ENCODE data around the gene EIF2AK3. TPM values are rescaled to one million over a fixed set of nuclear protein-coding genes. Genes with fewer than 3 reads are reported as not detected.

EIF2AK3 gene
- total and polyA plus RNA-seq, 8 donors, result 4.8 to 92.3 (median 40.5) TPM

- Histone ChIP-seq H3K27me3 (no peaks in the 10 kb centered on the region), H3K36me3 (no peaks in the 10 kb centered on the region), H3K4me1 (peaks cover 6 to 27% (median 12%) of the 10 kb centered on the region in 4 donors), H3K27ac (no peak overlapping the region), H3K9me3 (no peaks in the 10 kb centered on the region), H3K4me3 (no peak overlapping the region)
- TF ChIP-seq EP300 (IDR thresholded peaks at IDR 0.05), result no peak
- no peak for TF ChIP-seq POLR2A (IDR thresholded peaks at IDR 0.05)
- intact Hi-C loops (cut with DNase I; ENCODE audit: low total_unique reads), result no loop called here
- no peak for DNase-seq
- WGBS, 5 donors, result 92 to 100% (median 100%) methylated on average over 1 of the region's 1 CpG
Observed at GRCh38 chr2:88660622-88661021, 33.4 kb upstream of the EIF2AK3 start.

- TF ChIP-seq POLR2AphosphoS5 (IDR thresholded peaks at IDR 0.05), result peak in 1 of 3 donors; percentile 25
- TF ChIP-seq EP300 (IDR thresholded peaks at IDR 0.05), result no peak
- H3K4me3 ChIP-seq, result peak overlapping the region in 1 of 4 donors; percentile 2
- 24 to 49% (median 34%) methylated on average over 4 of the region's 4 CpGs for WGBS, 5 donors
- no peaks in the 10 kb centered on the region for H3K9me3 ChIP-seq
- no peaks in the 10 kb centered on the region for H3K36me3 ChIP-seq
- H3K4me1 ChIP-seq, result peaks cover 6 to 27% (median 12%) of the 10 kb centered on the region in 4 donors
- intact Hi-C loops (cut with DNase I; ENCODE audit: low total_unique reads), result no loop called here
- H3K27ac ChIP-seq, result peak overlapping the region in 4 of 5 donors; percentile 56 to 79 (median 66)
- DNase-seq, result peak in 1 of 2 donors; percentile 65
- H3K27me3 ChIP-seq, result no peaks in the 10 kb centered on the region
Observed at GRCh38 chr2:88659538-88659915, 32.3 kb upstream of the EIF2AK3 start.

GRCh38 chr2:88658881-88659537 is 31.7 kb upstream of the EIF2AK3 start:
- no peaks in the 10 kb centered on the region for H3K36me3 ChIP-seq

GRCh38 chr2:88658326-88658725 is 31.1 kb upstream of the EIF2AK3 start:
- Histone ChIP-seq H3K27me3 (no peaks in the 10 kb centered on the region), H3K27ac (peak overlapping the region in 2 of 5 donors; percentile 68 to 79), H3K4me3 (no peak overlapping the region), H3K9me3 (no peaks in the 10 kb centered on the region), H3K36me3 (no peaks in the 10 kb centered on the region), H3K4me1 (peaks cover 6 to 27% (median 12%) of the 10 kb centered on the region in 4 donors)
- WGBS, 5 donors, result 31 to 45% (median 35%) methylated on average over 3 of the region's 3 CpGs
- intact Hi-C loops (cut with DNase I; ENCODE audit: low total_unique reads), result no loop called here
- TF ChIP-seq POLR2A (IDR thresholded peaks at IDR 0.05) (no peak), POLR2AphosphoS5 (IDR thresholded peaks at IDR 0.05) (no peak), CTCF (IDR thresholded peaks at IDR 0.05) (no peak), EP300 (IDR thresholded peaks at IDR 0.05) (no peak)
- DNase-seq, result no peak

More at GRCh38 chr2:88658881-88659537, 31.7 kb upstream of the EIF2AK3 start:
- intact Hi-C loops (cut with DNase I; ENCODE audit: low total_unique reads), result no loop called here
- Histone ChIP-seq H3K27me3 (no peaks in the 10 kb centered on the region), H3K4me3 (peak overlapping the region in 1 of 4 donors; percentile 2), H3K9me3 (no peaks in the 10 kb centered on the region), H3K4me1 (peaks cover 6 to 27% (median 12%) of the 10 kb centered on the region in 4 donors), H3K27ac (peak overlapping the region in 4 of 5 donors; percentile 56 to 79 (median 66))
- 66 to 81% (median 69%) methylated on average over 4 of the region's 4 CpGs for WGBS, 5 donors
- DNase-seq, result no peak
- no peak for TF ChIP-seq POLR2A (IDR thresholded peaks at IDR 0.05)
- no peak for TF ChIP-seq CTCF (IDR thresholded peaks at IDR 0.05)
- TF ChIP-seq POLR2AphosphoS5 (IDR thresholded peaks at IDR 0.05), result peak in 1 of 3 donors; percentile 11
- TF ChIP-seq EP300 (IDR thresholded peaks at IDR 0.05), result no peak

GRCh38 chr2:88657131-88657530 is 29.9 kb upstream of the EIF2AK3 start:
- 71 to 87% (median 84%) methylated on average over 2 of the region's 2 CpGs for WGBS, 5 donors
- DNase-seq, result peak in 1 of 2 donors; percentile 22

GRCh38 chr2:88656690-88657089 is 29.4 kb upstream of the EIF2AK3 start:
- no peak overlapping the region for H3K4me3 ChIP-seq
- WGBS, 5 donors, result 80 to 93% (median 89%) methylated on average over 2 to 3 of the region's 3 CpGs
- H3K4me1 ChIP-seq, result peaks cover 6 to 27% (median 12%) of the 10 kb centered on the region in 4 donors
- no peaks in the 10 kb centered on the region for H3K36me3 ChIP-seq
- DNase-seq, result no peak
- no peak overlapping the region for H3K27ac ChIP-seq
- intact Hi-C loops (cut with DNase I; ENCODE audit: low total_unique reads), result no loop called here
- TF ChIP-seq POLR2AphosphoS5 (IDR thresholded peaks at IDR 0.05) (no peak), POLR2A (IDR thresholded peaks at IDR 0.05) (no peak), EP300 (IDR thresholded peaks at IDR 0.05) (no peak), CTCF (IDR thresholded peaks at IDR 0.05) (no peak)
- H3K27me3 ChIP-seq, result no peaks in the 10 kb centered on the region
- H3K9me3 ChIP-seq, result no peaks in the 10 kb centered on the region

More at GRCh38 chr2:88657131-88657530, 29.9 kb upstream of the EIF2AK3 start:
- Histone ChIP-seq H3K4me1 (peaks cover 6 to 27% (median 12%) of the 10 kb centered on the region in 4 donors), H3K9me3 (no peaks in the 10 kb centered on the region), H3K27ac (no peak overlapping the region), H3K36me3 (no peaks in the 10 kb centered on the region), H3K4me3 (no peak overlapping the region), H3K27me3 (no peaks in the 10 kb centered on the region)
- TF ChIP-seq EP300 (IDR thresholded peaks at IDR 0.05) (no peak), POLR2AphosphoS5 (IDR thresholded peaks at IDR 0.05) (peak in 1 of 3 donors; percentile 14)
- intact Hi-C loops (cut with DNase I; ENCODE audit: low total_unique reads), result no loop called here

All from stomach (tissue), 9 donors.